HG02763 (cell line): Measurements from ENCODE around the gene ATXN3.
"Not testable (repeated sequence)": the region's sequence is repeated elsewhere in the genome, so short reads cannot be mapped to it uniquely, and the experiment has no call there.

Experiments used
- ATAC-seq: cut with Tn5 transposase; IDR thresholded peaks from one replicate; pipeline ENCODE4 v1.9.1; 2021; ENCODE audit warnings: mild to moderate bottlenecking, moderate library complexity; ENCODE audit not compliant: unreplicated experiment

Gene ATXN3

DNA sequence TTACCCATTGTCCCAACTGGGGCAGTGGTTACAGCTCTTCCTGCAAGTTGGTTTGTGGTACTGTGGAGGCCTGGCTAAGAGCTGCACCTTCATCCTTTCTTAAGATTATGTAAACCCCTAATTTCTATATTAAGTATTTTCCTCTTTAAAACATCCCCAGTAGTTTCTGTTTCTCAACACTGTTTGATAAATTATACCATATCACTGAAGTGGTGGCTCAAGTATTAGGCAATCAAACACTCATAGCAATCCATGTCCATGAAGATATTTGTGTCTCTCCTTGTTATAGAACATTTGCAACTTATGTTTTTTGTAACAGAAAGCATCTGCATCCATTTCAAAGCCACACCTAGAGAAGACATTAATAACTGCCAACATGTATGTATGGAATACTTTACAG lies 31.8 kb downstream of the ATXN3 start:
- ATAC-seq, result no peak

DNA sequence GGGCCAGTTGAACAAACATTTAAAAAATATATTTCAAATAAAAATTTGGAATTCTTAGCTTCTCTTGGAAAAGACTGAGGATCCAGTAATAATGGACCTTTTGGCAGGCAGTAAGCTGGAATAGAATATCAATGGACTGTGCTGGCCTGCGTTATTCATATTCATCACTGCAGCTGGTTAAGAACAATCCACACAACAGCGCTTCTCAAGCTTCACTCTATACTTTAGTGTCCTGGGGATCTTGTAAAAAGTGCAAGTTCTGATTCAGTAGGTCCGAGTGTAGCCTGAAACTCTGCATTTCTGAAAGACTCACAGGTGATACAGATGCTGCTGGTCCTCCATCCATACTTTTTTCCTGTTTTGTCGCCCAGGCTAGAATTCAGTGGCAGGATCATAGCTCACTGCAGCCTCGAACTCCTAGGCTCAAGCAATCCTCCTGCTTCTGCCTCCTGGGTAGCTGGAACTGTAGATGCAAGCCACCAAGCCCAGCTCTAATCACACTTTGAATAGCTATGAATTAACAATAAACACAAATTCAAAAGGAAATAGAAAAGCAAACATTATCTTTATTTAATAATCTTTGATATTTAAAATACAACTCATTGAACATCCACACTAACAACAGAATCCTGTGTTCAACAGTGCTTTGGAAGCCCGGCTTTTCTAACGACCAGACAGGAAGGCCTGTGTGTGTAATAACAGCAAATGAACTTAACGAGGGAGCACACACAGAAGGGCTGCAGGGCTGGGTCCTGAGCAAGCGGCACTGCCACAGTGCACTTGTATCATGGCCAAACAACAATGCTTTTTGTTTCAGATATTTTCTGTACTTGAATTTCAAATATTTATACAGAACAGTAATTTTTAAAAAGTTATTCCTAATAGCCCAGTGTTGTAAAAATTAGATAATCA lies 48.1 kb downstream of the ATXN3 start:
- no peak for ATAC-seq

DNA sequence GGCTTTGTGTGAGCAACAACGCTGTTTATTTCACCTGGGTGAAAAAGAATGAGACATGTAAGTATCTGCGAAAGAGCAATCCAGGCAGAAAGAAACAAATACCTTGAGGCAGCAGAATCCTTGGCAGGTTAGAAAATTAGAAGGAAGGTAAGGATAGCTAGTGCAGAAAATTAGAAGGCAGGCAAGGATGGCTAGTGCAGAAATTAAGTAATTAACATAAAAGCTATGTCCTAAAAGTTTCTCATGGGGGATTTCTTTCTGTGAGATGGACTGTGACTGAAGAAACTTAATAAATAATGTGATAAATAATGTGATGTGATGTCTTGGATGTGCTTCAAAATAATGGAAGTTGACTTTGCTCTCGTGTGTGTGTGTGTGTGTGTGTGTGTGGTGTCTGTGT lies 56.6 kb downstream of the ATXN3 start:
- ATAC-seq, result no peak

DNA sequence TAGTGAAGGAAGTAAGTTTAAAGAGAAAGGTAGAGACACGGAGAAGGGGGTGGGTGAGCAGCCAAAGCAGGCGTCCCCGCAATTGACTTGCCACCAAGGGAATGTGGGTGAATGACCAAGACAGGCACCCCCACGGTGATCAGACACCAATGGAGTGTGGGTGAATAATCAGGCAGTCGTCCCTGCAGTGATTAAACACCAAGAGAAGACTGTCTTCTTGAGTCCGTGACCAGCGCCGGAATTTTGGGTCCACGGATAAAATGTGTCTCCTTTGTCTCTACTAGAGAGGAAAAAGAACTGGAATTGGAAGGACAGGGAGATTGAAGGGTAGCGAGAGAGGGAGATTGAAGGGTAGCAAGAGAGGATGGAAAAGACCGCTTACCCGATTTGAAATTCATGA lies 57.2 kb downstream of the ATXN3 start:
- ATAC-seq, result not testable (repeated sequence)

DNA sequence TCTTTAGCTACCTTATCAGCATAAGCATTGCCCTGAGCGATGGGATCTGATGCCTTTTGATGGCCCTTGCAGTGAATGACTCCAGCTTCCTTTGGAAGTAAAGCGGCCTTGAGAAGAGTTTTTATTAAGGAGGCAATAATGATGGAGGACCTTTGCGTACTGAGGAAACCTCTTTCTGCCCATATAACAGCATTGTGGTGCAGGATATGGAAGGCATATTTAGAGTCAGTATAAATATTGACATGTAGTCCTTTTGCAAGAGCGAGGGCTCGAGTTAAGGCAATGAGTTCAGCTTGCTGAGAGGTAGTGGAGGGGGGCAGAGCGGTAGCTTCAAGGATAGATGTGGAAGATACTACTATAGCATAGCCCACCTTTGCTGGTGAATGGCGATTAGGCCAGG lies 60.5 kb downstream of the ATXN3 start:
- ATAC-seq, result not testable (repeated sequence)

DNA sequence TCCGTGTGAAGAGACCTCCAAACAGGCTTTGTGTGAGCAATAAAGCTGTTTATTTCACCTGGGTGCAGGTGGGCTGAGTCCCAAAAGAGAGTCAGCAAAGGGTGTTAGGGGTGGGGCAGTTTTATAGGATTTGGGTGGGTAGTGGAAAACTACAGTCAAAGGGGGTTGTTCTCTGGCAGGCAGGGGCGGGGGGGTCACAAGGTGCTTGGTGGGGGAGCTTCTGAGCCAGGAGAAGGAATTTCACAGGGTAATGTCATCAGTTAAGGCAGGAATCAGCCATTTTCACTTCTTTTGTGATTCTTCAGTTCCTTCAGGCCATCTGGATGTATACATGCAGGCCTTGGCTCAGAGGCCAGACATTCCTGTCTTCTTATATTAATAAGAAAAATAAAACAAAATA lies 64.6 kb downstream of the ATXN3 start:
- not testable (repeated sequence) for ATAC-seq

DNA sequence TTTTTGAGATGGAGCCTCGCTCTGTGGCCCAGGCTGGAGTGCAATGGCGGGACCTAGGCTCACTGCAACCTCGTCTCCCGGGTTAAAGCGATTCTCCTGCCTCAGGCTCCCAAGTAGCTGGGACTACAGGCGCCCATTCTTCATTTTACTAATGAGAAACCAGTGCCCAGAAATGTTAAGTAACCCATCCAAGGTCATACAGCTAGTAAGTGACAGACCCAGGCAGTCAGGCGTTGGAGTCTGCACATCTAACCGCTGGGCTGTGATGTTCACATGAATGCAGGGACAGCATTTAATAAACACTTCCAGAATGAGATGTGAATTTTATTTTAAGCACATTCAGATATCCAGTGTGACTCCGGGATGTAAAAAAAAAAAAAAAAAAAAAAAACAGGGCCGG lies 65.2 kb downstream of the ATXN3 start:
- no peak for ATAC-seq

DNA sequence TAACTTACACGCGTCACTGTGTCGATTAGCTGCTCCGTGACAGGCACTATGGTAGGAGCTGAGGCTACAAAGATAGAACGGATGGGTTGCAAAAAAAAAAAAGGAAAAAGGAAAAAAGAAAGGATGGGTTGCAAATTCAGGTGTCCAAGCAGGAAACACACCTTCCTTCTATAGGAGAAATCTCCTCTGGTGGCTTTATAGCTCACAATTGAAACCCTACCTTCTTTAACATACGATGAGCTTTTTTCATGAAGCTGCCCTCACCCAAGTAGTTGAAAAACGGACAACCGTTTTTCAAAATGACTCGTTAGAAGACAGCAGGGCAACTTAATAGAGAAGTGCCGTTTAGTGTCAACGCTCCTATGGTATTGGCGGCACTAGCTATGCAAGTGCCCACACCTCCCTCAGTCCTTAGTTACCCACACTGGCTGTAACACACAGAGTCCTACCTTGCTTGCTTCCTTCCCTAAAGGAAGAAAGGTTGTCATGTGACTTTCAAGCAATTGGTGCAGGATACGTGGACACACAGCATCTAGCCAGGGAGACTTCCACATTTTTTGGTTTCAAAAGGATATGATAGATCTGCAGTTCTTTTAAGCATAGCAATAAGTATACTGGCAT lies 65.8 kb downstream of the ATXN3 start:
- ATAC-seq, result no peak

DNA sequence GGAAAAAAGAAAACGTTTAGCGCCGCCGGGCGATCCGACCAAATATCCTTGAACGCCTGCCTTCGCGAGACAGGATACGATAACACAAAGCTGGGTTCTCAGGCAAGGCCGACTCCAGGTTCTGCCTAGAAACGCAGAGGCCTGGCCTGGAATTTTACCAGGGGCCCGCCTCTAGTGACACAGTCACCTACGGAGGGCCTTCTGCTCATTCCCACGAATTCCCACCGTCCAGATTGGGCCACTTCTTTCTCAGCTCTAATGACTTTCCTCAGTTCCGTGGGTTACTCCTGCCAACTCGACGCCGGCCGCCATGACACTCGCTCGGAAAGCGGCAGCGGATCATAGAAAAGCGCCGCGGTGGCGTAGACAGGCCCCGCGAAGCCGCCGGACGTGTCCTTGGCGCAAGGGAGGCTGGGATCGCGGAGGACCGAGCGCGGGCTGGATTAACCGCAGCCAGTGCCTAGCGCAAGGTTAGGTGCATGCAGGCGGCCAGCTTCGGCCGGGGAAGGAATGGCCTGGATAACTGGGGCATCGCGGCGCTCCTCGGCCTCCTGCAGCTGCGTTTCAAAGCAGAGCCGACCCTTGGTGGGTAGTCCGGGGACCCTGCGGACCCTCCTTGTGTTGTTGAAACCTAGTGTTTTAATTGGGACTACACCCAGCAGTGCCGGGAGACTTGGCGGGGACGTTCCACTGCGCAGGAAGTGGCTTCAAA lies 66.5 kb downstream of the ATXN3 start, which contains the start of gene TRIP11:
TSS of gene TRIP11 (minus strand) at position 341 of the 712 bp plus-strand sequence. CDS start 374 bp downstream, outside the sequence.
- ATAC-seq, result peak; percentile 98

DNA sequence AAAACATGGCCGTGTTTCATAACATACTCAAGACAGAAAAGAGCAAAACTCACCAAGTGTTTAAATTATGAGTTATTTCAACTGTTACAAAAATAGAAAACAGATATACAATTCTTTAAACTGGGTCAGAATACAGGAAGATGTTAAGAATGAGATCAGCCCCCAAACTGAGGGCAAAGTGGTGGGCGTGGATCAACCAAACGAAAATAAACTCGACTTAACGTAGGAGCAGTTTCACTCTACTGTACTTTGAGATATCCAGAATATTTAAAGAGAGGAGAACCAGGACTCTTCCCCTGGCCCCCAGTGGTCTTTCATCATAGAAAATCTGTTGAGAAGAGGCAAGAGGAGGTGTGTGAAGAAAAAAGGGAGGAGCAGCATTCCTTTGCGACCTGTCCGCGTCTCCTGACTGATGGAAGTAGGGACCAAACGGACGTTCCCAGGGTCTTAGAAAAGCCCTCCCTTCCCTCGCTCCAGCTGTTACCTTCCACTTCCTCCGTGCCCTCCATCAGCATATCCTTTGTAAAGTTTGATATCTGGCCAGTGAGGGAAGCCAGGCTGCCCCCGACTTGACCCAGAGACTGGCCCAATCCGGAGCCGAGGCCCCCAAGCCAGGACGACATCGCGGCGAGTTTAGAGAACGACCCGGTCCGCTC lies 67.2 kb downstream of the ATXN3 start:
- peak; percentile 12 for ATAC-seq

DNA sequence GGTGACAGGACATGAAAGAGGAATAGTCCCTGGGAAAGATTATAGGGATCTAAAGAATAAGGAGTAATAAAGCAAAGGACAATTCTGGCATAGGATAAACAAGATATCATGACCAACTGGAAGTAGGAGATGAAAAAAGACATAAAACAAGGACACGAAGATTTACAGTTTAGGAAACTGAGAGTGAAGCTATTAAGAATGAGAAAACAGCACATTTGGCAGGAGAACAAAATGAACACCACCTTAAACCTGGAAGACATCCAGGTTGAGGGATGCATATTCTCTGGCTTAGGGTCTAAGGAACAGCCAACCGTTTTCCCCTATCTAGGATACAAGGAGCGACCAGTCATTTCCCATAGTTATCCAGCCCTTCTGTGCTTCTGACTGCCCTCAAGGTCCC lies 68.4 kb downstream of the ATXN3 start:
- no peak for ATAC-seq

DNA sequence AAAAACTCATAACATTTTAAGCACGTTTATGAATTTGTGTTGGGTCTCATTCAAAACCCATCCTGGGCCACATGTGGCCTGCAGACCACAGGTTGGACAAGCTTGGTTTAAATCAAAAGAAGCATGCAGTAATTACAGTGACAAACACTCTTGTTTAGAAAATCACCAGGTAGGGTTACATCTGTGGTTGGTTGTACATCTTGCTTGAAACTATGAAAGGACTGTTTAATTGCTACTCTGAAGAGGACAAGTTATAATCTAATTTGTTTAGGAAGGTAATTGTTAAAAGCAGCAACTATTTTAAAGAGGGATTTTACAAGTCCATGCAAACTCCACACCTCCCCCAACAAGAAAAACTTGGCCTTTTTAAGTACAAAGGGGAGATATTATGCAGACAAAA lies 70.5 kb downstream of the ATXN3 start:
- no peak for ATAC-seq

DNA sequence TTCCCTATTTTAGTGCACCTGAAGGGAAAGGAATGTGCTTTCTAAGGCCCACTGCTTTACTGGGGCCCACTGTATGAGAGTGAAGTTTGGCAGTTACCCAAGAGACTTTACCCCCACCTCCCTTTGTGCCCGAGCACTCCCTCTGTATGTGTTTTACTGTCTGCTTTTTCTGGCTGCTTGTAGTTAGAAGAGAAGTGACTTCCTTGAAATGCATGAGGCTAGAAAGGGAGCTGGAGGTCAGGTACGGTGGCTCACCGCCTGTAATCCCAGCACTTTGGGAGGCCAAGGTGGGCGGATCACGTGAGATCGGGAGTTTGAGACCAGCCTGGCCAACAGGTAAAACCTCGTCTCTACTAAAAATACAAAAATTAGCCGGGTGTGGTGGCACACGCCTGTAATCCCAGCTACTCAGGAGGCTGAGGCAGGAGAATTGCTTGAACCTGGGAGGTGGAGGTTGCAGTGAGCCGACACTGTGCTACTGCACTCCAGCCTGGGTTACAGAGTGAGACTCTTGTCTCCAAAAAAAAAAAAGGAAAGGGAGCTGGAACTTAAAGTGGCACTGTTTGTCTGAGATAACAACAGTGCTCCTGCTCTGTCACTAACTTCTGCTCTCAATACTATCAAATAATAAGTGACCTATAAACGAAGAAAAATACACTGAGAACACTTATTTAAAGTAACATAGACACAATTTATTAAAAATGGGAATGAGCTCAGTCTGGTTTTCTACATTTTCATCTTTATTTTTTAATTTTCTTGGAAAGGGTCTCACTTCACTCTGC lies 72.3 kb downstream of the ATXN3 start:
- ATAC-seq, result no peak

DNA sequence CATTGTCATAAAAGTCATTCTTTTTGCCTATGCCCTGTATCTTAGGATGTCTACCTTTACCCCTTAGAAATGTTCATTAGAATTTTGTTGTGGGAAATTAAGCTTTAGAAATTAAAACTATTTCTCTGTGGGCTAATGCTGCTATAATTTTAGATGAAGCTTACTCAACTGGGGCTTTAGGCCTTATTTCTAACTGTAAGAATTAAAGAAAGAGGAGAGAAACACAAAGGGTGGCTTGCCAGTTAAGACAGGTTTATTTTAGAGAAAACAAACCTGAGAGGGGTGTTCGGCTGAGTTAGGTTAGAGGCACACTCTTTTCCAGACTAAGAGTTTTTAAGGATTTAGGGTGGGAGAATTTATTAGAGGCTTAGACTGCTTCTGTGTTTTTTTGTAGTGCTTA lies 72.9 kb downstream of the ATXN3 start:
- no peak for ATAC-seq

DNA sequence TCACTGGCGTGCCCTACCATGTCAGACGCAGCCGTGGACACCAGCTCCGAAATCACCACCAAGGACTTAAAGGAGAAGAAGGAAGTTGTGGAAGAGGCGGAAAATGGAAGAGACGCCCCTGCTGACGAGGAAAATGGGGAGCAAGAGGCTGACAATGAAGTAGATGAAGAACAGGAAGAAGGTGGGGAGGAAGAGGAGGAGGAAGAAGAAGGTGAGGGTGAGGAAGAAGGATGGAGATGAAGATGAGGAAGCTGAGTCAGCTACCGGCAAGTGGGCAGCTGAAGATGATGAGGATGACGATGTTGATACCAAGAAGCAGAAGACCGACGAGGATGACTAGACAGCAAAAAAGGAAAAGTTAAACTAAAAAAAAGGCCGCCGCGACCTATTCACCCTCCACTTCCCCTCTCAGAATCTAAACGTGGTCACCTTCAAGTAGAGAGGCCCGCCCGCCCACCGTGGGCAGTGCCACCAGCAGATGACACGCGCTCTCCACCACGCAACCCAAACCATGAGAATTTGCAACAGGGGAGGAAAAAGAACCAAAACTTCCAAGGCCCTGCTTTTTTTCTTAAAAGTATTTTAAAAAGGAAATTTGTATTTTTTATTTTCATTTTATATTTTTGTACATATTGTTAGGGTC lies 79.7 kb downstream of the ATXN3 start:
- no peak for ATAC-seq

DNA sequence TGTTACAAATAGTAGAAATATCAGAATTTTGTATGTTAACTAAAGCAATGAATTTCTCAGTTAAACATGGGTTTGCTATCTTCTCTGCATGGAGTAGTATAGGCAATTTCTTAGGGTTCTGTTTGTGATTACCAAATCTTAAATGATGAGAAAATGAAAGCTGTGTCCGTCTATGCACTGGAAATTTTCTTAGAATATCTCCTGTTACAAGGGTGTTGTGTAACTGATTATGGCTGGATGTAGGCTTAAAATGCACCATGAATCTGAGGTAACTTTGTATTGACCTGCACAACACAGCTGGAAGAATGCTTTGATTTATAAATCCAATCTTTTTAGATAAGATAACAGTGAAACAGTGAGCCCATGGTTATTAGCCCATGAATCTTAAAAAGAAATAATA lies 84.3 kb downstream of the ATXN3 start:
- no peak for ATAC-seq

DNA sequence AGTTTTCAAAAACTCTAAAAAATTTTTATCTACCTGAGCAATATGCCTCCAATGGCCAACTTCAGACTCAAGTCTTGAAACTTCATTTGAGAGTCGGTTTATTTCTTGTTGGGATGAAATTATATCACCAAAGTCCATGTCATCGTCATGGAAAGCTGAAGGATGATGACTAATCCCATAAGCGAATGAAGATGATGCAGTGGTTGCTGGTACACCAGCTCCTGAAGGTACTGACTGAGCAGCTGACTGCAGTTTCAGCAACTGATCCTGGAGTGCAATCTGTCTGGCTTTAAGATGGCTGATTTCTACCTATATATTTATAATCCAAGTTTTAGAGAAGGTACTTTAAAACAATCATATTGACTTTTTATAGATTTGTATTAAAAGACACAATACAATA lies 84.9 kb downstream of the ATXN3 start:
- no peak for ATAC-seq

DNA sequence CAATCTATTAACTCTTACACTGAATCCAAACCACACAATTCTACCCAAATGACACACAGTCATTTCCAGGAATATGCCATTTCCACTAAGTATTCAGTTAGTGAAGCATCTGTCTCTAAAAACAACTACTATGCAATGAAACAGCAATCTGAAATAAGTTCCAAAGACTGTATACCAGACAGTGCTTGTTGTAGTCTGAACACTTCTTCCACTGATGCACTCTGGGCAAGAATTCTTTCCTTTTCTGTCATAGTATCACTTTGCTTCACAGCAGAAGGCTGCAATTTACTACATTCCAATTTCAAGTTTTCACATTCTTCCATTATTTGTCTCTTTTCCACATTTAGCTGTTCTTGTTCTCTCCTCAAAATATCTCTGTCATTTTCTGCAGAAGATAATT lies 92.3 kb downstream of the ATXN3 start:
- ATAC-seq, result no peak

DNA sequence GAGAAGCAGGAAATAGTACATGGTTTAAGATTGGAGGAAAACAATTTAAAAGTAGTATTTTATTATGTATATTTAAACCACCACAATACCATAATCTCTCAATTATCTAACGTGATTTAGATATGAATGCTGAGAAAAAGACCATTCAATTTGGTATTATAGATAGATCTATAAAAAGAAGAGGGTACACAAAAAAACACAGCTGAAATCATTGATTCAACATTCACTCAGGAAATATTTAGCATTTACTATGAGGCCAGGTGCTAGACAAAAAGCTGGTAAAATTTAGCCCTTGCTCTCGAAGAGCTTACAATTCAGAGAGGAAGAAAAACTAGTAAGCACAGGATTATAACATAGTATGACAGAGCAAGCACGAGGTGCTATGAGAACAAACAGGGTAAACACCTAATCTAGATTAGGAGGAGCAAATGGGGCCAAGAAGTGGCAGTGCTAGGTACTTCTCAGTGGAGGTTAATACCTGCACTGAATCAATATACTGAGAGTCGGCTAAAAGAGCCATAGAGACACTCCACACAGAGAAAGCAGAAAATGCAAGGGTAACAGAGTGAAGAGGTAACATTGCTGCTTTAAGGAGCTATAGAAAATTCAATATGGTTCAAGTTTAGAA lies 94.1 kb downstream of the ATXN3 start:
- no peak for ATAC-seq
